ENCODE data around the gene TBL3. TPM values are rescaled to one million over a fixed set of nuclear protein-coding genes. Genes with fewer than 3 reads are reported as not detected.
A peak's percentile ranks its signal among the peaks of the same experiment; 100 is the strongest.

TBL3 gene
- total and polyA plus RNA-seq, 9 of the 15 experiments (the other 6 are each of a cell fraction or from before 2014, with no cell fraction given) = 0.97 to 117 (median 24.5) TPM

DNA sequence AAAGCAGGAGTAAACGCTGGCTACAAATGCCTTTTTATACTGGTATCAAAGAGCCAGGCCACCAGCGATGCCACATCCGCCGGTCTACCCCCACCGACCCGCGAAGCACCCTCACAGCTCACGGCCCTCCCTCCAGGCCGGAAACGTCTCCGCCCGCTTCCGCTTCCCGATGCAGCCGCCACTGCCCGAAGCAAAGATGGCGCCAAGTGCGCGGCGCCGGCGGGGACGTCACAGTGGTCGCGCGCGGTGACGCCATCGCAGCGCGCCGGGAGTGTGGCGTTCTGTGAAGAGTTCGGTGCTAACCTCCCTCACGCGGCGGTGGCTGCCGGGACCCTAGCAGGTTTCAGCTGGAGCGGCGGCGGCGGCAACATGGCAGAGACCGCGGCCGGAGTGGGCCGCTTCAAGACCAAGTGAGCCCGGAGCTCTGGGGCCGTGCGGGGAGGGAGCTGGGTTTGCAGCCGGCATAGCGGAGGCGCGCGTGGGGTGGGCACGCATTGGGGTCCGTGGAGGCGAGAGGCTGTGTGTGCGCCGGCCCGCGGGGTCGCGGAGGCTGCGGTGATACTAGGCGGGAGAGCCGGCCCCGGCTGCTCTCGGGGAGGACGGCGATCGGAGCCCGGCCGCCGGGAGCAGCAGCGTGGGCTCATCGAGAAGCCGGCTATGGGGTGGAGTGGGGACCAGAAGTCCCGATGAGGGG, at the start of gene TBL3 (continued):
- 0 out of 2 replicates have a peak, but pooled peaks have one; percentile 9 for TF ChIP-seq TEAD4 (IDR thresholded peaks at IDR 0.05; ENCODE audit: low read length)
- no peak for TF ChIP-seq TEAD4 (CRISPR knock-in tag; IDR thresholded peaks at IDR 0.05; ENCODE audit: borderline replicate concordance)
- no peak for TF ChIP-seq HDAC6 (IDR thresholded peaks at IDR 0.05; ENCODE audit: low read depth, low read length)
- no peak for TF ChIP-seq ELK3 (CRISPR knock-in tag; IDR thresholded peaks at IDR 0.05)
- TF ChIP-seq HSF4 (CRISPR knock-in tag; IDR thresholded peaks at IDR 0.05; ENCODE audit: borderline replicate concordance) = no peak
- no peak for TF ChIP-seq ZBTB34 (CRISPR knock-in tag; IDR thresholded peaks at IDR 0.05)
- no peak for TF ChIP-seq GABPB2 (CRISPR knock-in tag; conservative IDR thresholded peaks at IDR 0.05)
- TF ChIP-seq MAX (CRISPR knock-in tag; IDR thresholded peaks at IDR 0.05) = peak; percentile 91
- peak; percentile 100 for TF ChIP-seq CREM (IDR thresholded peaks at IDR 0.05; ENCODE audit: low read depth)
- TF ChIP-seq BMI1 (IDR thresholded peaks at IDR 0.05; ENCODE audit: low read length) = no peak
- no peak for TF ChIP-seq STAT5A (IDR thresholded peaks at IDR 0.05; ENCODE audit: borderline replicate concordance, low read length)
- 0 out of 2 replicates have a peak, but pooled peaks have one; percentile 58 for TF ChIP-seq ZNF311 (CRISPR knock-in tag; IDR thresholded peaks at IDR 0.05)
- no peak for TF ChIP-seq GATA2 (CRISPR knock-in tag; IDR thresholded peaks at IDR 0.05)
- TF ChIP-seq SMARCA5 (IDR thresholded peaks at IDR 0.05) = no peak
- TF ChIP-seq GABPA (tag; conservative IDR thresholded peaks at IDR 0.05; ENCODE audit: low read depth) = peak; percentile 98
- no peak for TF ChIP-seq HES1 (IDR thresholded peaks at IDR 0.05; ENCODE audit: low read depth)
- TF ChIP-seq ZNF133 (CRISPR knock-in tag; IDR thresholded peaks at IDR 0.05) = no peak
- peak; percentile 85 for TF ChIP-seq SUPT5H (IDR thresholded peaks at IDR 0.05)
- no peak for TF ChIP-seq IFI16 (CRISPR knock-in tag; IDR thresholded peaks at IDR 0.05)
- TF ChIP-seq ZNF174 (CRISPR knock-in tag; IDR thresholded peaks at IDR 0.05) = no peak
- TF ChIP-seq KLF10 (CRISPR knock-in tag; IDR thresholded peaks at IDR 0.05) = no peak
- peak; percentile 95 for TF ChIP-seq MBD2 (IDR thresholded peaks at IDR 0.05; ENCODE audit: borderline replicate concordance, low read depth)
- no peak for TF ChIP-seq ZNF778 (CRISPR knock-in tag; IDR thresholded peaks at IDR 0.05)
- no peak for TF ChIP-seq ZNF696 (CRISPR knock-in tag; conservative IDR thresholded peaks at IDR 0.05)
- peak; percentile 69 for TF ChIP-seq TAF9B (IDR thresholded peaks at IDR 0.05; ENCODE audit: partially characterized antibody)
- TF ChIP-seq SAFB (IDR thresholded peaks at IDR 0.05; ENCODE audit: borderline replicate concordance, low read depth, low read length) = no peak
- TF ChIP-seq HMGN3 (IDR thresholded peaks at IDR 0.05; ENCODE audit: borderline replicate concordance, extremely low read depth, insufficient read length, low read depth, low read length) = peak; percentile 93
- TF ChIP-seq SMC3 (conservative IDR thresholded peaks at IDR 0.05; ENCODE audit: insufficient read depth, low read depth, low read length) = no peak
